Stimulated activated CD8-positive, alpha-beta memory T cell treated with anti-CD3 and anti-CD28 coated beads, Interleukin-15, amount 100 ng/mL, for 1 hour (primary cell): ENCODE data around the gene TNFAIP8.

Experiments
- DNase-seq: peaks from one replicate; pipeline ENCODE4 v3.0.0-alpha.2; 2020; ENCODE audit warnings: low read depth

The TNFAIP8 gene

DNA sequence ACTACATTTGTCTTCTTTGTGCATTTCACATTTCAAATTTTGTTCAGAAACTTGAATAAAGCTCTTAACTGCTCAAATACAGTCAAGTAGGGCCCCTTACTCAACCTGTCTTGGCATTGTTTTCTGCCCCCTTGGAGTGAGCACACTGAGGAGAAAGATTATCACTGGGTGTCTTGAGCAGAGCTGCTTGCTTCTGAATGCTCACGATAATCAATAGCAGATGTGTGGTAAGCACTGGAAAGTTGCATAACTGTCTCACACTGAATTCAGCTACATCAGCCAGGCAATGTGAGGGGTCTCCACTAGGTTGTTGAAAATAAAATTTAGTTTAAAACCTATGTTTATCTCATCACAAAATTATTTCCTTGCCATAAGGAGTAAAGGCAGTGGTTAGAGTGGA, 7.8 kb upstream of the TNFAIP8 start:
- DNase-seq, result no peak

DNA sequence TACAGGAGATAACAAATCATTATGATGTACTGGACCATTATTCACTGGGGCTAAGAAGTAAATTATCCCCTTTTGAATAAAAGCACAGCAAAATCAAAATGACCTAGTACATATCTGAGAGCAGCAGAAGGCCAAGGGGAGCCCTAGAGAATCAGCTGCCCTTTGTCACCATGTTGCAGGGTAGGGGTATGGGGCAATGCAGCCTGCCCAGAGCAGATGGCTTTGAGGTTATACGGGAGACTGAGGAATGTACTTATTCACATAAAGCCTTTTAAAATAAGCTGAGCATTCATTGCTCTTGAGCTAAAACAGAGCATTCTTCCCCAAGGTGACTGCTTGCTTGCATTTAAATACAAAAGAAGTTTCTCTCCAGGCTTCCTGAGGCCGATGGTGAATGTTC, 2.6 kb upstream of the TNFAIP8 start:
- DNase-seq, result no peak

DNA sequence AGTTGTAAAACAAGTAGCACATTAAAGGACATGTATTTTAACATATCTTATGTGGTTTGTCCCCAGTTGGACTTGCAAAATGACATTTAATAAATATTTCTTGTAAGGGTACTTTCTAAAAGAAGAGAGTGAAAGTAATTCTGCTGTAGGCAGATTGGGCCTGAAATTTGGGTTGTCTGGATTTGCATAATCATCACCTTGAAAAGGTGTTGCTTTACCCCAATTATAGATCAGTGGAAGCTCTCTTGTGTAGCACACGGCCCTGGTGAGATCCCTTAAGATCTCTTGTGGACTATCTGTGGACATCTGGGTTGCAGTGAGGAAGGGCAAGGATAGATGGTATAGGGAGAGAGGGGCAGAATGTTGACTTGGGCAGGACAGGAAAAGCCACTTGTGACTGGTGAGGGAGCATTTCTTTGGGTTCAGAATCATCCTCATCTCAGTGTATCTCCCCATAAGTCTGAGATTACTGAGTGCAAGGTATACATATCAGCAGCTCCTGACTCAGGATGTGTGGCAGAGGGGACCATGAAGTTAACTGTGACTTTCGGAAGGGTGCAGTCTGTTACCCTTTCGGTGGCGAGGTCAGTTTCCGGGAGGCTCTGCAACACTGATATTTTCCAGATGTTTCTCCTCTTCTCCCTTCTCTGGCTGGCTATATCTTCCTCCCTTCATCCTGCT, 2.0 kb upstream of the TNFAIP8 start:
- DNase-seq, result no peak

DNA sequence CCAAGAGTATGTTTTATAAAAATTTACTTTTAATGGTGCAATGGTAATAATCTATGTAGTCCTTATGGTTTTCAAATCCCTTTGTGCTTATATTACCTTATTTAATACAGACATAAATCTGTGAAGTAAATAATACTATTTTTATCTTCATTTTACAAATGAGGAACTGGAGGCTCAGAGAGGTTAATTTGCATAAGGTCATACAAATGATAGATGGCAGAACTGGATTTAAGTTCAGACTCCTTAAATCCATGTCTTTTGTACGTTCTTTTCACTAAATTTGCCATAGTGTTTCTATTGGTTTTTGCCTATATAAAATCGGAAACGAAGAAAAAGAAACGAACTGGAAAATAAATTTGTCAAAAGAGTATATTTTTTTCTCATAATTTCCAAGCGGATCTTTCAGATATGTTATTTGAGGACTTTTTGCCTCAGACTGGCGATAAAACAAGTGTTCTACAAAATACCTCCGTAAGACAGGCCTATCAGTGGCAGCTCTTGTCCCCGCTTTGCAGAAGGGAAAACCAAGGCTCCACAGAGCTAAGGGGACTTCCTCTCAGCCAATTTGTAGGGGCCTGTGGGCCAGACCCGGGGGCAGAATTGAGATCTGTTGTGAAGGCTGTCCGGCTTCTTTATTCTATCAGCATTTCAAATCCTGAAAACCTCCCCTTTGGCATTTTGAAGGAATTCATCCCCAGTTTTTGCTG, 1.1 kb upstream of the TNFAIP8 start:
- DNase-seq, result no peak

GRCh38 chr5:119355244-119355638, 578 bp upstream of the TNFAIP8 start:
- DNase-seq, result no peak

DNA sequence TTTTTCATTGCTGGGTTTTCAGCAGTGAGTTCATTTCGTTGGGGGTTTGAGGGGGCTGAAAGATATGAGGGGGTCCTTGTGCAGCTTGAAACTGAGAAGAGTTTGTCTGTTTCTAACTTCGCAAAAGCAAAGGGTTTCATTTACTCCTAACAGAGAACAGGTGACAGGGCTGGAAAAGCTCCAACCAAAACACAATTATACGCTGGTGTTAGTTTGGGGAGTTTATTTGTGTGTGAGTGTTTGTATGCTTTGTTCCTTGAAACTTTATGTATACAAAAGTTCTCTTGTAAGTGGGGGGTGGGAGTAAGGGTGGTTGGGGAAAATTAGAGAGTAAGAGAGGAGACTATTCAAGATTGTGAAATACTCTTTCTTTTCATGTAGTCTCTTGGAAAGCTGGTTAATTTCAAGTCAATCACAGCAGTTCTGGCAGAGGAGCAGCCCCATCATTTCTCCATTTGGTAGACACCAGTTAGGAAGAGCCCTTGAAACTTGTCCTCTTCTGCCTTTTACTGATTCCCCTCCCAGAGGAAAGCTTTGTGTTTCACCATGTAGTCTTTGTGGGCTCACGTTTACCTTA, 881 bp downstream of the TNFAIP8 start:
- DNase-seq, result no peak

DNA sequence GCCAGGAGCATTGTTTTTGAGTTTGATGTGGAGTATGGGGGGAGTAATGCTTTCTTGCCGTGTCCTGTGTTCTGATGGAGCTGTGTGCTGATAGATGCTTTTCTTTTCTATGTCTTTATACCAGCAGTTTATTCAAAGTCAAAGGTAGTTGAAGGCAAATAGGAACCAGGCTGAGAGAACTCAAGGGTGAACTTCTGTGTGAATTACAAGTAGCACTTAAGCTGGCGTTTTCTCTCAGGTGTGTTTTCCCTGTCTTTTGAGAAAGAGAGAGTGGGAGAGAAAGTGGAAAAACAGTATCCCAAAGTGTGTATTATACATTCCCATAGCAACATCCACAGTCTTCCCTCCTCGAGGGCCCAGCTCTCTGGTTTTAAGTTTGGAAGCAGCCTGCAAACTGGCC, 1.5 kb downstream of the TNFAIP8 start:
- DNase-seq, result no peak

DNA sequence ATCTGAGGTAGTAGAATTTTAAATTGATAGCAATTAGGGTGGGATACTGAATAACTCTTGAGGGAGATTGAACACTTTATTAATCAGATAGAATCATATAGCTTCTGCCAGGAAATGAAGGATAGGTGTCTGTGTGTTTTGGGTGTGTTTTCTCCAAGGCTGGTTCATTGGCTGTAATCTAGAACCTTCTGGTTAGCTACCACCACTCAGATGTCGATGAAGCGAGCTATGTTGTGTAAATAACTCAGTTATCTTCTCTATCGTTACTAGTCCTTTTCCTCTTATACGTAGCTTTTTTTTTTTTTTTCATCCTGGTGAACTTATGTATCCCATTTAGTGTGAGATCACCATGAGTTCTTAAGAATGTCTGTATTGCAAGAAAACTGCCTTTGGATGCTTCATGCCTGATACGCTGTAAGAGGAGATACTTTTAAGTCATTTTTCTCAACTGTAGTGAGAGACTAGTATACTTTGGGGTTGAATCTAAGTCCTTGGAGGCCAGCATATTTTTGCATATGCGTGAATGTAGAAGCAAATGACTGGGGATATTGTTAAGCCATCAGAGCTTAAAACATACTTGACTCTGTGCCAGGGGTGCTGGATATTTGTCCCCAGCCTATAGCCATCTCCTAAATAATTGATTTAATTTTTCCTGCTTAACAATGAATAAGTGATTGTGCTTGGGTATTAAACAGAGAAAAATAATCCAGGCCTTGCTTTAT, 2.1 kb downstream of the TNFAIP8 start:
- DNase-seq, result no peak

GRCh38 chr5:119358530-119358900, 2.7 kb downstream of the TNFAIP8 start:
- DNase-seq, result no peak

GRCh38 chr5:119358901-119359603, 3.2 kb downstream of the TNFAIP8 start:
- DNase-seq, result no peak

- no peak for DNase-seq
Observed at GRCh38 chr5:119359737-119360413, 4.1 kb downstream of the TNFAIP8 start.

DNA sequence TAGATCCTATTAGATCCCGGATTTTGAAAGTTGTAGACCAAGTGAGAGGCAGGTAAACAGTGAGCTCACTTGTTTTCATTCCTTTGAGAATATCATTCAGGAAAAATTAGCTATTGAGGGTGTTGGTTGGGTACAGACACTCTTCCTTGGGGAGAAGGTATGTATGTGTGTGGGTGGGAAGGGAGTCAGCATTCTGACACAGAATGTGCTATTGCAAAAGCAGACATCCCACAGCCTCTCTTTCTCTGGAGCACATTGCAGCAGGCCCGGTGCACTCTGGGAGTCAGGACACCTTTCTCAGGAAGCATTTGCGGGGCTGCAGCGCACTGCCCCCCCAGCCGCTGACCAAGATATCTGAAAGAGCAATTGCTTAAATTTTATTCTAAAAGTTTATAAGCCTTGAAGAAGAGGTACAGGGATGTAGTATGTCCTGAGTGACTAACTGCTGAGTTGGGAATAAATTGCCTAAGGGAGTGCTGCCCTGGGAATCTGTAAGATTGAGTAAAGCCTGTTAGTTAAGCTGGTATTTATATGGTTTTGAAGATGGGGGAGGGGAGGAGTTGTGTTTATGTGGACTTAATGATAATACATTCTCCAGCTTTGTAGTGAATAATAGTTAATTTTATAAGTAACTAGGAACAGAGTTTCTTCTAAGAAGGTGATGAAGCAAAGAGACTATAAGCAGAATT, 5.2 kb downstream of the TNFAIP8 start:
- no peak for DNase-seq

GRCh38 chr5:119361594-119362125, 5.8 kb downstream of the TNFAIP8 start:
- no peak for DNase-seq

GRCh38 chr5:119362714-119363113, 6.9 kb downstream of the TNFAIP8 start:
- DNase-seq, result no peak

GRCh38 chr5:119363271-119363670, 7.5 kb downstream of the TNFAIP8 start:
- no peak for DNase-seq

DNA sequence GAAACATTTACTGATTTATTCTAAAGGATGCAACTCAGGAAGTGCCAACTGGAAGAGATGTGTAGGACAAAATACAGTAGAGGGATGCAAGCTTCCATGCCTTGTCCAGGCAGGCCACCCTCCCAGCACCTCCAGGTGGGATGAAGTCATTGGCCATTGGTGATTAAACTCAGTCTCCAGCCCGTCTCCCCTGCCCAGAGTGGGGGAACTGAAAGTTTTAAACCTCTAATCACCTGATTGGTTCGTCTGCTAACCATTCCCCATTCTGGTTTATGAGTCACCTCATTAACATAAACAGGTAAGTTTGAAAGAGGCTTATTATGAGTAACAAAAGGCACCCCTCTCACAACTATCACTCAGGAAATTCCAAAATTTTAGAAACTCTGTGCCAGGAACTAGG, 8.1 kb downstream of the TNFAIP8 start:
- no peak for DNase-seq

- no peak for DNase-seq
Observed at GRCh38 chr5:119365847-119366539, 10.2 kb downstream of the TNFAIP8 start.

DNA sequence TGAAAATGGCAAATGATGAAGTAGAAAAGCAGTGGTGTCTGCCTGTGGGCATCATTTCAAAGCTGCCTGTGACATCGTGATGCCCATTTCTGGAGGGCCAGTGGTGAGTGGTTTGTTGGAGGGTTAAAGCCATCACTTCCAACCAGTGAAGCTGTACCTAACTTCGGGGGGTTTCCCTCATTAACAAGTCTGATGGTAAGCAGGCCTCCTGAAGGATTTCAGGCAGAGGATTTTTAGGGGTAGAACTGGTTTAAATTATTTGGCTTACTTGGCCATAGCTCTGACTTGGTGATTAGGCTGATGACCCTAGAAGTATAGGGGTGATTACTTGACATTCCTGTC, 10.7 kb downstream of the TNFAIP8 start:
- DNase-seq, result no peak

- no peak for DNase-seq
Observed at GRCh38 chr5:119367502-119368237, 11.9 kb downstream of the TNFAIP8 start.

- DNase-seq, result peak; percentile 24
Observed at GRCh38 chr5:119368238-119368630, 12.4 kb downstream of the TNFAIP8 start.
